ENCODE results near the gene LRRC59.

DNA sequence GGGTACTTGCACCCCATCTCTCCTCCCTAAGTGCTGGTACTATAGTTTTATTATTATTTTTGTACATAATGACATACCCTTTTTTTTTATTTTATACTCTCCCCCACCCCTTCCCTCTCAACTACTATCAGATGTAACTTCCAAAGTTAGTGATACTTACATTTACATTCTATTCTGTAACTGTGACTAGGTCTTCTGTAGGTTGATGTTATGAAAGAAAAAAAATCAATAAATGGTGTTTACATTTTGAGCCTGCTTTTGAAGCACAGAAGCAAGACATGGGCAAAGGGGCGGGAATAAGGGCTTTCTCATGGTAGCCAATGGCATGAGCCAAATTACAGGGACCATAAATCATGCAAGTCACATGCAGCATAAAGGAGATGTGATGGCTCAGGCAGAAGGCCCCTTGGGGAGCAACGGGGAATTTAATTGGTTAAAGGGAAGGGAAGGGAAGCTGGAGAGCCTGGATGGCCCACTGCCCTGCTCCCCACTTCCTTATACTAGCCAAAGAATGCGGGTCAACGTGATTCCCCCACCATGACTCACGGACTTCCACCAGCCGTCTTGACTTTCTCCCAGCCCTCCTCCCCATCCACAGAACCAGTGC lies 26.3 kb upstream of the LRRC59 start:
- TF ChIP-seq, protein P1, sequence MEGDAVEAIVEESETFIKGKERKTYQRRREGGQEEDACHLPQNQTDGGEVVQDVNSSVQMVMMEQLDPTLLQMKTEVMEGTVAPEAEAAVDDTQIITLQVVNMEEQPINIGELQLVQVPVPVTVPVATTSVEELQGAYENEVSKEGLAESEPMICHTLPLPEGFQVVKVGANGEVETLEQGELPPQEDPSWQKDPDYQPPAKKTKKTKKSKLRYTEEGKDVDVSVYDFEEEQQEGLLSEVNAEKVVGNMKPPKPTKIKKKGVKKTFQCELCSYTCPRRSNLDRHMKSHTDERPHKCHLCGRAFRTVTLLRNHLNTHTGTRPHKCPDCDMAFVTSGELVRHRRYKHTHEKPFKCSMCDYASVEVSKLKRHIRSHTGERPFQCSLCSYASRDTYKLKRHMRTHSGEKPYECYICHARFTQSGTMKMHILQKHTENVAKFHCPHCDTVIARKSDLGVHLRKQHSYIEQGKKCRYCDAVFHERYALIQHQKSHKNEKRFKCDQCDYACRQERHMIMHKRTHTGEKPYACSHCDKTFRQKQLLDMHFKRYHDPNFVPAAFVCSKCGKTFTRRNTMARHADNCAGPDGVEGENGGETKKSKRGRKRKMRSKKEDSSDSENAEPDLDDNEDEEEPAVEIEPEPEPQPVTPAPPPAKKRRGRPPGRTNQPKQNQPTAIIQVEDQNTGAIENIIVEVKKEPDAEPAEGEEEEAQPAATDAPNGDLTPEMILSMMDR (conservative IDR thresholded peaks at IDR 0.05; ENCODE audit: low read depth, low read length): no peak
- no peak for TF ChIP-seq EZH2 (IDR thresholded peaks at IDR 0.05; ENCODE audit: borderline replicate concordance, low read depth, low read length, poor library complexity, severe bottlenecking)

Measured in A673 (cell line).